Kidney (tissue), 22 donors: Measurements from ENCODE around the gene SCAP. TPM values are rescaled to one million over a fixed set of nuclear protein-coding genes. Genes with fewer than 3 reads are reported as not detected.

Experiments used
- DNase-seq, 5 donors: peaks; one replicate each; pipeline ENCODE4 v3.0.0-alpha.2; 2013 to 2020
- FAIRE-seq: peaks from 2 replicates; lab custom pipeline; 2012; peaks lifted over from hg19 to GRCh38; lab: Jason Lieb, UNC
- H3K27ac ChIP-seq, 2 donors: one replicate each; pipeline ENCODE4 v1.7.0; 2013; ENCODE audit warnings: low read depth in 2 of 2, low read length in 2 of 2, inconsistent platforms in 1 of 2
- H3K27me3 ChIP-seq: one replicate; pipeline ENCODE4 v1.7.1; 2013; ENCODE audit warnings: low read length, inconsistent platforms; ENCODE audit not compliant: control insufficient read depth, insufficient read depth
- H3K36me3 ChIP-seq, 3 donors: one replicate each; pipeline versions ENCODE4 v1.7.0 to v1.7.1; 2013; ENCODE audit warnings: low read length in 3 of 3, control low read depth in 1 of 3, inconsistent platforms in 1 of 3; ENCODE audit not compliant: insufficient read depth in 3 of 3, control insufficient read depth in 2 of 3
- H3K4me1 ChIP-seq, 3 donors: one replicate each; pipeline versions ENCODE4 v1.7.0 to v1.7.1; 2013; ENCODE audit warnings: low read length in 3 of 3, inconsistent platforms in 1 of 3, low read depth in 1 of 3; ENCODE audit not compliant: control insufficient read depth in 2 of 3, insufficient read depth in 2 of 3
- H3K4me3 ChIP-seq, 3 donors: one replicate each; pipeline versions ENCODE4 v1.7.0 to v1.8.1; 2013; ENCODE audit warnings: low read length in 3 of 3, control low read depth in 1 of 3, inconsistent platforms in 1 of 3
- H3K9ac ChIP-seq, 3 donors: one replicate each; pipeline versions ENCODE4 v1.7.0 to v1.7.1; 2013; ENCODE audit warnings: low read length in 3 of 3, control low read depth in 1 of 3, inconsistent platforms in 1 of 3
- H3K9me3 ChIP-seq, 3 donors: one replicate each; pipeline versions ENCODE4 v1.7.0 to v1.7.1; 2013; ENCODE audit warnings: low read length in 3 of 3, control low read depth in 1 of 3, inconsistent platforms in 1 of 3; ENCODE audit not compliant: control insufficient read depth in 2 of 3, insufficient read depth in 1 of 3
- CTCF ChIP-seq: IDR thresholded peaks from 3 replicates; pipeline ENCODE4 v1.5.1; 2012; ENCODE audit warnings: mild to moderate bottlenecking, moderate library complexity, borderline replicate concordance; ENCODE audit not compliant: insufficient read depth; ENCODE audit errors: extremely low read depth
- intact Hi-C: fragments of 100-400 bp; cut with DNase I; formaldehyde crosslinking; loops from one replicate; pipeline ENCODE4 v1.11.1; 2022
- long read RNA-seq, 10 donors: library from polyadenylated mRNA in 1 of 10; unstranded in 1 of 10; transcript quantifications; one replicate each; pipeline ENCODE4 v2.0.0 and lab custom pipeline, GENCODE V29; 2021 to 2026
- polyA plus RNA-seq: library from polyadenylated mRNA; stranded (reverse); fragments of 350-450 nt; fragmentation: Illumina TruSeq; extraction: RNeasy Lipid Tissue Mini Kit (QIAGEN cat#74804); gene quantifications from one replicate; pipeline ENCODE4 v1.2.3, GENCODE V29; 2014; ENCODE audit warnings: low read depth, low replicate concordance; ENCODE audit not compliant: insufficient read depth
- total RNA-seq: library from RNA; stranded (reverse); fragmentation: NEBNext Ultra II Directional; extraction: Animal tissue kit (Norgen Biotek cat#: 25700); gene quantifications from one replicate; pipeline ENCODE4 v1.2.1, GENCODE V29; 2021
- donor health status: control.
- donor health status: control.
- donor health status: control.
- donor health status: control.
- donor health status: control.
- donor health status: DM: yes; HTN: yes; CAD: no.
- donor health status: Normal renal cell carcinoma (clear cell type).

Gene SCAP
- total RNA-seq (85.1 TPM), polyA plus RNA-seq (47.3 TPM)
- long read RNA-seq, donor 1, result 0 reads
- long read RNA-seq, donor 2, partial matches to known transcripts, result 5 of 9 reads
- long read RNA-seq, donor 2, other reads (novel, unspliced or antisense), result 0 of 9 reads
- long read RNA-seq, donor 3, partial matches to known transcripts, result 23 of 25 reads
- long read RNA-seq, donor 3, other reads (novel, unspliced or antisense), result 0 of 25 reads
- long read RNA-seq, donor 4, full-length matches to known transcripts, result 1 of 1 reads
- long read RNA-seq, donor 4, partial matches to known transcripts, result 0 of 1 reads
- long read RNA-seq, donor 4, other reads (novel, unspliced or antisense), result 0 of 1 reads
- long read RNA-seq, donor 5, result 0 reads
- long read RNA-seq, donor 6, partial matches to known transcripts, result 11 of 13 reads
- long read RNA-seq, donor 6, other reads (novel, unspliced or antisense), result 0 of 13 reads
- long read RNA-seq, donor 7, full-length matches to known transcripts, result 5 of 109 reads
- long read RNA-seq, donor 7, partial matches to known transcripts, result 62 of 109 reads
- long read RNA-seq, donor 7, other reads (novel, unspliced or antisense), result 42 of 109 reads
- long read RNA-seq, donor 8, partial matches to known transcripts, result 19 of 23 reads
- long read RNA-seq, donor 8, other reads (novel, unspliced or antisense), result 0 of 23 reads
- long read RNA-seq, donor 9, partial matches to known transcripts, result 0 of 1 reads
- long read RNA-seq, donor 9, other reads (novel, unspliced or antisense), result 0 of 1 reads
- long read RNA-seq, donor 10, partial matches to known transcripts, result 29 of 33 reads
- long read RNA-seq, donor 10, other reads (novel, unspliced or antisense), result 0 of 33 reads

DNA sequence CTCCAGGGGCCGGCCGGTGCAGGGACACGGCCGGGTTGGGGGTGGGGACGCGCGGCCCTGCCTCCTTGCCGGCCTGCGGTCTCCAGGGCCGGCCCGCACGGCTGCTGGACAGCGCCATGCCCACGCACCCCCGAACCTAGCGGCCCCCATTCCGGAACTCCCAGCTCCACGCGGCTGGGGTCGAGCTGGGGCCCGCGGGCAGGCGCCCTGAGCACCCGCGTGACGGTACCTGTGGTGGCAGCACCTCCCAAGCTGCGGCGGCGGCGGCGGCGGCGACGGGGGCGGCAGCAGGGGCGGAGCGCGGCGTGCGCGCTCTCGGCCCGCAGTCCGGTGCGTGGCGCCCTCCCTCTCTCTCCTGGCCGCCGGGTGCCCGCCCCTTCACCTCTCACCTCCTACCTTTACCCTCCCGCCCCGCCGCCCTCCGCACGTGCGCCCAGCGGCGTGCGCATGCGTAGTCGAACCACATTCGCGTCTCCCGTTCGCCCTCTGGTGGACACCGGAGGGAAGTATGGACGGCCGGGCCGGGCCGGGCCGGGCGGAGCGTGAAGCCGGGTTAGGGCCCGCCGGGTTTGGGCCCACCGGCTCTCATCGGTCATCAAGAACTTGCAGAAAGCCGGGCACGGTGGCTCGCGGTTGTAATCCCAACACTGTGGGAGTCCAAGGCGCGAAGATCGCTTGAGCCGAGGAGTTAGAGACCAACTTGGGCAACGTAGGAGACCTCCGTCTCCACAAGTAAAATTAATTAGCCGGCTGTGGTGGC is at the start of gene SCAP:
TSS of gene SCAP (minus strand) at position 372 of the 760 bp plus-strand sequence. CDS start 32,948 bp downstream, outside the sequence.
- peak; percentile 98 for TF ChIP-seq CTCF
- intact Hi-C loops, result no loop called here

GRCh38 chr3:47523310-47524073 is 47.8 kb upstream of the SCAP start:
- Histone ChIP-seq H3K27me3 (no peaks in the 10 kb centered on the region), H3K27ac (no peak overlapping the region), H3K9me3 (no peaks in the 10 kb centered on the region), H3K4me1 (peaks cover 0 to 4% (median 0%) of the 10 kb centered on the region in 3 donors), H3K4me3 (no peak overlapping the region), H3K36me3 (no peaks in the 10 kb centered on the region), H3K9ac (no peak overlapping the region)
- DNase-seq, result no peak
- intact Hi-C loops, result loop anchor here (10.0 kb wide), 1 partner anchor 261 kb away; the partner anchor contains the start of gene SMARCC1
- FAIRE-seq, result no peak
- TF ChIP-seq CTCF, result no peak

More for the DNA sequence above, at the start of gene SCAP:
- peaks cover 0 to 11% (median 3%) of the 10 kb centered on the region in 3 donors for H3K4me1 ChIP-seq
- H3K9me3 ChIP-seq, result no peaks in the 10 kb centered on the region
- no peaks in the 10 kb centered on the region for H3K27me3 ChIP-seq
- peak within 1 kb of the TSS; percentile 51 to 82 (median 79) for H3K9ac ChIP-seq
- FAIRE-seq, result no peak
- H3K36me3 ChIP-seq, result no peaks in the 10 kb centered on the region
- peak; percentile 92 to 98 (median 94) for DNase-seq
- peak within 1 kb of the TSS; percentile 52 to 80 for H3K27ac ChIP-seq
- H3K4me3 ChIP-seq, result peak within 1 kb of the TSS; percentile 90 to 91 (median 90)
